OCI-LY1 (cell line): ENCODE results near the gene COBL.

Source experiments
- CTCF ChIP-seq: fragments of 200-600 bp; sonication (generic), shearing (Covaris generic); IDR thresholded peaks from 2 replicates; pipeline ENCODE4 v1.5.1; 2017; ENCODE audit warnings: mild to moderate bottlenecking, antibody characterized with exemption, low read length, moderate library complexity, mixed read lengths
- EZH2 ChIP-seq: fragments of 200-600 bp; sonication (generic), shearing (Covaris generic); IDR thresholded peaks from 2 replicates; pipeline ENCODE4 v1.8.0; 2017; ENCODE audit warnings: borderline replicate concordance, mixed run types, mild to moderate bottlenecking, antibody characterized with exemption, low read length, moderate library complexity, mixed read lengths

- TF ChIP-seq CTCF (no peak), EZH2 (no peak)
These were observed 151.3 kb downstream of the COBL start for GRCh38 chr7:51165337-51165736.
